PC-9 (cell line): ENCODE data around the gene DYDC1. TPM values are rescaled to one million over a fixed set of nuclear protein-coding genes. Genes with fewer than 3 reads are reported as not detected.
A peak's percentile ranks its signal among the peaks of the same experiment; 100 is the strongest.

Experiments
- BruUV-seq: library from RNA; stranded (reverse); fragments of 400-500 nt; replicated peaks from 2 replicates; lab custom pipeline; 2021; lab: Mats Ljungman, UMichigan
- CTCF ChIA-PET: fragments of 300-600 bp; sonication (Branson Sonifier 250); formaldehyde crosslinking; loops from one replicate; lab custom pipeline; 2022; ENCODE audit warnings: antibody characterized with exemption; lab: Charles Lee
- POLR2A ChIA-PET: fragments of 300-600 bp; sonication (Branson Sonifier 250); formaldehyde crosslinking; loops from one replicate; lab custom pipeline; 2022; ENCODE audit warnings: antibody characterized with exemption; ENCODE audit not compliant: unreplicated experiment; lab: Charles Lee
- DNase-seq, 2 experiments: peaks; one replicate each; pipeline versions ENCODE4 v3.0.0 to v3.0.0-alpha.2; 2015 to 2022; ENCODE audit warnings: mixed read lengths in 1 of 2
- H2AFZ ChIP-seq: fragments of 200-600 bp; sonication (generic); 2 replicates; pipeline ENCODE4 v1.8.1; 2017; ENCODE audit warnings: antibody characterized with exemption
- H3F3A ChIP-seq: fragments of 200-600 bp; sonication (generic); 2 replicates; pipeline ENCODE4 v1.8.1; 2017; ENCODE audit warnings: antibody characterized with exemption, mild to moderate bottlenecking, low read depth; ENCODE audit not compliant: insufficient read depth
- H3K27ac ChIP-seq: fragments of 200-600 bp; sonication (generic); 2 replicates; pipeline ENCODE4 v1.6.1; 2016; ENCODE audit warnings: mixed run types
- H3K27me3 ChIP-seq: fragments of 200-600 bp; sonication (generic); 2 replicates; pipeline ENCODE4 v1.6.1; 2016; ENCODE audit warnings: low read depth, mixed run types; ENCODE audit not compliant: insufficient read depth
- H3K36me3 ChIP-seq: fragments of 200-600 bp; sonication (generic); 2 replicates; pipeline ENCODE4 v1.6.1; 2016; ENCODE audit warnings: low read depth, mixed run types
- H3K4me1 ChIP-seq: fragments of 200-600 bp; sonication (generic); replicated peaks from 2 replicates; pipeline ENCODE4 v1.6.1; 2016; ENCODE audit warnings: mixed run types; ENCODE audit not compliant: insufficient read depth
- H3K4me2 ChIP-seq: fragments of 200-600 bp; sonication (generic); 2 replicates; pipeline ENCODE4 v1.6.1; 2017; ENCODE audit warnings: mixed run types
- H3K4me3 ChIP-seq: fragments of 200-600 bp; sonication (generic); 2 replicates; pipeline ENCODE4 v1.6.1; 2016; ENCODE audit warnings: mixed run types
- H3K79me2 ChIP-seq: fragments of 200-600 bp; sonication (generic); 2 replicates; pipeline ENCODE4 v1.6.1; 2017; ENCODE audit warnings: low read depth, mixed run types
- H3K9me2 ChIP-seq: fragments of 200-600 bp; sonication (generic); 2 replicates; pipeline ENCODE4 v1.8.1; 2017; ENCODE audit warnings: mild to moderate bottlenecking; ENCODE audit not compliant: insufficient read depth
- H3K9me3 ChIP-seq: fragments of 200-600 bp; sonication (generic); 2 replicates; pipeline ENCODE4 v1.8.1; 2016; ENCODE audit warnings: low read depth; ENCODE audit not compliant: insufficient read depth
- H4K20me1 ChIP-seq: fragments of 200-600 bp; sonication (generic); 2 replicates; pipeline ENCODE4 v1.8.1; 2017; ENCODE audit not compliant: insufficient read depth
- EZH2 ChIP-seq: fragments of 200-600 bp; sonication (generic); IDR thresholded peaks from 2 replicates; pipeline ENCODE4 v1.8.0; 2017; ENCODE audit warnings: antibody characterized with exemption, low read depth
- intact Hi-C: fragments of 100-400 bp; cut with micrococcal nuclease; formaldehyde crosslinking; loops from one replicate; pipeline ENCODE4 v1.10.0; 2022; ENCODE audit not compliant: unreplicated experiment
- total RNA-seq: library from RNA; stranded (reverse); gene quantifications from 2 replicates; pipeline ENCODE4 v1.2.3, GENCODE V29; 2021
- TF ChIP-seq, protein P1 (sequence below): fragments of 200-600 bp; sonication (generic); conservative IDR thresholded peaks from 2 replicates; pipeline ENCODE4 v1.6.1; 2017; ENCODE audit warnings: mixed run types, antibody characterized with exemption, mild to moderate bottlenecking, moderate library complexity

Gene DYDC1
- total RNA-seq, 1 experiment from 2014 or later, result not detected

DNA sequence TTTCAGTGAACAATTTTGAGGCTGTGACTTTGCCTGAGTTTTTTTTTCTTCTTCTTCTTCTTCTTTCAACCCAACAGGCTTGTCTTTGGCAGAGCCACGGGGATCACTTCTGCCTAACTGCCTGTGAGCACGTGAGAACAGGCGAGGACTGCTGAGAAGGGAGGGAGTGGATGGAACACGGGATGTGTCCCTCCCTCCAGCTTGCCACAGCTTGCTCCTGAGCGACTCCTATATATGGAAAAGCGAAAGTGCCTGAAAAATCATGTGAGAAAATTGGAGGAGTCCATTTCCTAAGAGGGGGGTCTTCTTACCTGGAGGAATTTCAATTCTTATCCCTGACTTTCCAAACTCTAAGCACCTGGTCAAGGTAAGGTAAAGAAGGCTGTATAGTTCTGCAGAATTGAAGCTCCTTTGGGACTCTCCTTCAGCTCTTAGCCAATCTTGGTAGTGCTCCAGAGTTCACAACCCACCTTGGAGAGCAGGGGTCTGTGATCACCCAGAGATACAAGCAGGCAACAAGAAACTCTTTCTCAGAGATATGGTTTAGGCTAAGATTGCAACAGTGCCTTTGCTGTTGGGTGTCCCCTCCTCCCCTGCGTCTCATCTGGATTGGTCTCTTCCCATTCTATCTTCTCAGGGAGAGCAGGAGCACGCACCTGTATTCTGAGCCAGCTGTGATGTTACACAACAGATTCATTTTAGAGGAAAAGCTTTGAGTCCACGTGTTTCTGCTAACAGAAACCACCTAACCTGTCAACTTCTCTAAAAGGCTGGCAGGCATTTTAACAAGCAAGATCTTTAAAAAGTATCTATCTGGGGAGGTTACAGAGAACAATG, 66.9 kb downstream of the DYDC1 start, which contains the start of gene MAT1A:
TSS of gene MAT1A (minus strand) at position 208 of the 837 bp plus-strand sequence. CDS start 235 bp downstream, outside the sequence.
- H3K79me2 ChIP-seq, result no peaks in the 10 kb centered on the region
- no peaks in the 10 kb centered on the region for H3K36me3 ChIP-seq
- ChIA-PET POLR2A (no interaction called here), CTCF (interaction anchor here (0.6 kb wide), 1 partner anchor 376 kb away, joined by 3 read pairs; no protein-coding TSS in a partner anchor)
- H3K9me2 ChIP-seq, result no peaks in the 10 kb centered on the region
- intact Hi-C loops, result no loop called here
- peaks cover 56% of the 10 kb centered on the region for H3K27me3 ChIP-seq
- no peaks in the 10 kb centered on the region for H3F3A ChIP-seq
- no peaks in the 10 kb centered on the region; the same call in 1 of the 2 replicates for H3K4me1 ChIP-seq
- TF ChIP-seq, protein P1, sequence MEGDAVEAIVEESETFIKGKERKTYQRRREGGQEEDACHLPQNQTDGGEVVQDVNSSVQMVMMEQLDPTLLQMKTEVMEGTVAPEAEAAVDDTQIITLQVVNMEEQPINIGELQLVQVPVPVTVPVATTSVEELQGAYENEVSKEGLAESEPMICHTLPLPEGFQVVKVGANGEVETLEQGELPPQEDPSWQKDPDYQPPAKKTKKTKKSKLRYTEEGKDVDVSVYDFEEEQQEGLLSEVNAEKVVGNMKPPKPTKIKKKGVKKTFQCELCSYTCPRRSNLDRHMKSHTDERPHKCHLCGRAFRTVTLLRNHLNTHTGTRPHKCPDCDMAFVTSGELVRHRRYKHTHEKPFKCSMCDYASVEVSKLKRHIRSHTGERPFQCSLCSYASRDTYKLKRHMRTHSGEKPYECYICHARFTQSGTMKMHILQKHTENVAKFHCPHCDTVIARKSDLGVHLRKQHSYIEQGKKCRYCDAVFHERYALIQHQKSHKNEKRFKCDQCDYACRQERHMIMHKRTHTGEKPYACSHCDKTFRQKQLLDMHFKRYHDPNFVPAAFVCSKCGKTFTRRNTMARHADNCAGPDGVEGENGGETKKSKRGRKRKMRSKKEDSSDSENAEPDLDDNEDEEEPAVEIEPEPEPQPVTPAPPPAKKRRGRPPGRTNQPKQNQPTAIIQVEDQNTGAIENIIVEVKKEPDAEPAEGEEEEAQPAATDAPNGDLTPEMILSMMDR, result no peak; the same call in 1 of the 2 replicates
- H2AFZ ChIP-seq, result no peak within 1 kb of the TSS
- no peak within 1 kb of the TSS for H3K27ac ChIP-seq
- BruUV-seq, result no TSS peak
- H3K9me3 ChIP-seq, result no peaks in the 10 kb centered on the region
- H3K4me3 ChIP-seq, result no peak within 1 kb of the TSS
- DNase-seq, result no peak
- H3K4me2 ChIP-seq, result 0 out of 2 replicates have a peak within 1 kb of the TSS, but pooled peaks have one; percentile 4
- H4K20me1 ChIP-seq, result no peaks in the 10 kb centered on the region

DNA sequence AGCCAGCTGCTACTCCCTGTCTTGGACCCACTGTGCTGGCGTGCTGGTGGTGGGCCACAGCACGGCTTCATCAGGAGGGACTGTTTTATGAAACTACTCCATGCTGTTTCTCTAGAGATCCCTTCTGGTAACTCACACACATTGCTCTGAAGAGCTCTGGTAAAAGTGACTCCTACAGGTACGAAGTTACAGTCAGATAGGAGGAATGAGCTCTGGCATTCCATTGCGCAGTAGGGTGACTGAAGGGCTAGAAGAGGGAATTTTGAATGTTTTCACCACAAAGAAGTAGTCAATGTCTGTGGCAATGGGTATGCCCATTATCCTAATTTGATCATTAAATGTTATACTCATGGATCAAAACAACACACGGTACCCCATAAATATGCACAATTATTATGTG, 67.7 kb downstream of the DYDC1 start:
- no peak for DNase-seq
- Histone ChIP-seq H3K79me2 (no peaks in the 10 kb centered on the region), H3F3A (no peaks in the 10 kb centered on the region), H3K27ac (no peak overlapping the region), H3K4me3 (no peak overlapping the region), H3K9me3 (no peaks in the 10 kb centered on the region), H3K4me2 (no peak overlapping the region), H4K20me1 (no peaks in the 10 kb centered on the region), H3K27me3 (peaks cover 48% of the 10 kb centered on the region), H2AFZ (no peak overlapping the region), H3K9me2 (no peaks in the 10 kb centered on the region), H3K36me3 (no peaks in the 10 kb centered on the region), H3K4me1 (no peaks in the 10 kb centered on the region; the same call in 1 of the 2 replicates)
- no TSS peak for BruUV-seq
- intact Hi-C loops, result no loop called here
- ChIA-PET CTCF (no interaction called here), POLR2A (no interaction called here)
- TF ChIP-seq, protein P1, result no peak
- TF ChIP-seq EZH2, result no peak

Other genes starting within 250 kb of the DYDC1 start
- 2.1 TPM in 1 of 2 replicates, not detected in the other for gene PLAC9, start 224.0 kb downstream of the DYDC1 start, total RNA-seq
- 287 and 318 TPM in 2 replicates for gene ANXA11, start 151.2 kb downstream of the DYDC1 start, total RNA-seq
- gene MAT1A, start 67.1 kb downstream of the DYDC1 start, total RNA-seq, result not detected in 2 replicates
- not detected in 2 replicates for gene DYDC2, start within 50 bp of the DYDC1 start, total RNA-seq
- 88.7 and 105 TPM in 2 replicates for gene PRXL2A, start 51.8 kb upstream of the DYDC1 start, total RNA-seq
- 114 and 135 TPM in 2 replicates for gene TSPAN14, start 97.6 kb upstream of the DYDC1 start, total RNA-seq
- gene SH2D4B, start 181.1 kb upstream of the DYDC1 start, total RNA-seq, result 0.24 TPM in 1 of 2 replicates, not detected in the other